ENCODE data around the gene GTF3C1.

Gene GTF3C1

DNA sequence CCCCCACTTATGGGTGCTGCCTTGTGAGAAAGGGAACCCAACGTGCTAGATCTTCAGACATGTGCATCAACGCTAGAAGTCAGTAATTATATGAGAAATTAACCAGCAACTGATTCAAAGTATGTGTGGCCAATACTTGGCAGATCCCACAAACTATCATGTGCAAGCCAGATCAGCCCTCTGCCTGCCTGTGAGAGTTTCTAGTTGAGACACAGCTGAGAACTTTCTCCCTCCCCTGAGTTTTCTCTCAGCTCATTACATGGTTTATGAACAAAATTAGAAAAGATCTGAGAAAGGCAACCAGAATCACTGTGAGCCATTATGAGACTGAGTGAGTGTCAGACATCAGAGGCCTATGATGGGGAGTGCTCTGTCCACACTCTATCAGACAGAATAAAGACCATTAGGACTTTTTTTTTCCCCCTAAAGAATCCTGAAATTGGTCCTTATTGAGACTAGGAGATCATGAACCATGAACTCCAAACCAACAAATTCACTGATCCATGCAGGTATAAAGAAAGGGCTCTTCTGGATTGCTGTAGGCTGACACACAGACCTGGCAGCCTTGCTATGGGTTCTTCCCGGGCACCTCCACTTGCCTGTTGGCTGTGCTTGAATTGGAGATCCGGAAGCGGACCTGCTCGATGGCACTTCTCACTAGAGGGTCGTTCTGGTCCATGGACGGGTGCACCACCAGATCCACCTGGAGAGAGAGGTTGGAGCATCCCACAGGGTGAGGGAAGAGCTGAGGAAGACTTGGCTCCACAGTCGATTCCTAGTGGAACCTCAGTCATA, 51.5 kb downstream of the GTF3C1 start (continued):
- TF ChIP-seq SNAI2 (CRISPR knock-in tag; IDR thresholded peaks at IDR 0.05) (no peak), ESRRG (CRISPR knock-in tag; IDR thresholded peaks at IDR 0.05) (no peak), ARNTL (CRISPR knock-in tag; IDR thresholded peaks at IDR 0.05; ENCODE audit: borderline replicate concordance, low read depth) (no peak), PPARA (CRISPR knock-in tag; IDR thresholded peaks at IDR 0.05; ENCODE audit: borderline replicate concordance) (no peak), ZFP30 (CRISPR knock-in tag; IDR thresholded peaks at IDR 0.05) (no peak), CSDC2 (CRISPR knock-in tag; IDR thresholded peaks at IDR 0.05) (no peak), ZC3H10 (CRISPR knock-in tag; IDR thresholded peaks at IDR 0.05) (no peak), ZFP3 (CRISPR knock-in tag; IDR thresholded peaks at IDR 0.05) (no peak), TOX (CRISPR knock-in tag; IDR thresholded peaks at IDR 0.05; ENCODE audit: borderline replicate concordance) (no peak)
- TF ChIP-seq, protein P1, sequence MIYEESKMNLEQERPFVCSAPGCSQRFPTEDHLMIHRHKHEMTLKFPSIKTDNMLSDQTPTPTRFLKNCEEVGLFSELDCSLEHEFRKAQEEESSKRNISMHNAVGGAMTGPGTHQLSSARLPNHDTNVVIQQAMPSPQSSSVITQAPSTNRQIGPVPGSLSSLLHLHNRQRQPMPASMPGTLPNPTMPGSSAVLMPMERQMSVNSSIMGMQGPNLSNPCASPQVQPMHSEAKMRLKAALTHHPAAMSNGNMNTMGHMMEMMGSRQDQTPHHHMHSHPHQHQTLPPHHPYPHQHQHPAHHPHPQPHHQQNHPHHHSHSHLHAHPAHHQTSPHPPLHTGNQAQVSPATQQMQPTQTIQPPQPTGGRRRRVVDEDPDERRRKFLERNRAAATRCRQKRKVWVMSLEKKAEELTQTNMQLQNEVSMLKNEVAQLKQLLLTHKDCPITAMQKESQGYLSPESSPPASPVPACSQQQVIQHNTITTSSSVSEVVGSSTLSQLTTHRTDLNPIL (CRISPR knock-in tag; IDR thresholded peaks at IDR 0.05; ENCODE audit: low read depth) = no peak

GRCh38 chr16:27495191-27495590, 54.5 kb downstream of the GTF3C1 start:
- TF ChIP-seq, protein P2, sequence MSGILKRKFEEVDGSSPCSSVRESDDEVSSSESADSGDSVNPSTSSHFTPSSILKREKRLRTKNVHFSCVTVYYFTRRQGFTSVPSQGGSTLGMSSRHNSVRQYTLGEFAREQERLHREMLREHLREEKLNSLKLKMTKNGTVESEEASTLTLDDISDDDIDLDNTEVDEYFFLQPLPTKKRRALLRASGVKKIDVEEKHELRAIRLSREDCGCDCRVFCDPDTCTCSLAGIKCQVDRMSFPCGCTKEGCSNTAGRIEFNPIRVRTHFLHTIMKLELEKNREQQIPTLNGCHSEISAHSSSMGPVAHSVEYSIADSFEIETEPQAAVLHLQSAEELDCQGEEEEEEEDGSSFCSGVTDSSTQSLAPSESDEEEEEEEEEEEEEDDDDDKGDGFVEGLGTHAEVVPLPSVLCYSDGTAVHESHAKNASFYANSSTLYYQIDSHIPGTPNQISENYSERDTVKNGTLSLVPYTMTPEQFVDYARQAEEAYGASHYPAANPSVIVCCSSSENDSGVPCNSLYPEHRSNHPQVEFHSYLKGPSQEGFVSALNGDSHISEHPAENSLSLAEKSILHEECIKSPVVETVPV (CRISPR knock-in tag; IDR thresholded peaks at IDR 0.05) = no peak
- TF ChIP-seq, protein P1 (CRISPR knock-in tag; IDR thresholded peaks at IDR 0.05; ENCODE audit: low read depth) = no peak
- TF ChIP-seq, protein P3, sequence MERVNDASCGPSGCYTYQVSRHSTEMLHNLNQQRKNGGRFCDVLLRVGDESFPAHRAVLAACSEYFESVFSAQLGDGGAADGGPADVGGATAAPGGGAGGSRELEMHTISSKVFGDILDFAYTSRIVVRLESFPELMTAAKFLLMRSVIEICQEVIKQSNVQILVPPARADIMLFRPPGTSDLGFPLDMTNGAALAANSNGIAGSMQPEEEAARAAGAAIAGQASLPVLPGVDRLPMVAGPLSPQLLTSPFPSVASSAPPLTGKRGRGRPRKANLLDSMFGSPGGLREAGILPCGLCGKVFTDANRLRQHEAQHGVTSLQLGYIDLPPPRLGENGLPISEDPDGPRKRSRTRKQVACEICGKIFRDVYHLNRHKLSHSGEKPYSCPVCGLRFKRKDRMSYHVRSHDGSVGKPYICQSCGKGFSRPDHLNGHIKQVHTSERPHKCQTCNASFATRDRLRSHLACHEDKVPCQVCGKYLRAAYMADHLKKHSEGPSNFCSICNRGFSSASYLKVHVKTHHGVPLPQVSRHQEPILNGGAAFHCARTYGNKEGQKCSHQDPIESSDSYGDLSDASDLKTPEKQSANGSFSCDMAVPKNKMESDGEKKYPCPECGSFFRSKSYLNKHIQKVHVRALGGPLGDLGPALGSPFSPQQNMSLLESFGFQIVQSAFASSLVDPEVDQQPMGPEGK (CRISPR knock-in tag; IDR thresholded peaks at IDR 0.05; ENCODE audit: borderline replicate concordance) = no peak
- TF ChIP-seq ESRRG (CRISPR knock-in tag; IDR thresholded peaks at IDR 0.05) = no peak
- TF ChIP-seq TSHZ2 (CRISPR knock-in tag; IDR thresholded peaks at IDR 0.05) = no peak
- no peak for TF ChIP-seq ARNTL (CRISPR knock-in tag; IDR thresholded peaks at IDR 0.05; ENCODE audit: borderline replicate concordance, low read depth)
- TF ChIP-seq CSDC2 (CRISPR knock-in tag; IDR thresholded peaks at IDR 0.05) = no peak
- no peak for TF ChIP-seq PPARA (CRISPR knock-in tag; IDR thresholded peaks at IDR 0.05; ENCODE audit: borderline replicate concordance)
- TF ChIP-seq RARB (CRISPR knock-in tag; IDR thresholded peaks at IDR 0.05) = no peak
- no peak for TF ChIP-seq OSR1 (CRISPR knock-in tag; IDR thresholded peaks at IDR 0.05)
- TF ChIP-seq TOX (CRISPR knock-in tag; IDR thresholded peaks at IDR 0.05; ENCODE audit: borderline replicate concordance) = no peak
- no peak for TF ChIP-seq BACH2 (CRISPR knock-in tag; IDR thresholded peaks at IDR 0.05; ENCODE audit: borderline replicate concordance)
- no peak for TF ChIP-seq ZFP3 (CRISPR knock-in tag; IDR thresholded peaks at IDR 0.05)
- TF ChIP-seq ZNF565 (CRISPR knock-in tag; conservative IDR thresholded peaks at IDR 0.05; ENCODE audit: low read depth) = no peak
- TF ChIP-seq ISL1 (CRISPR knock-in tag; IDR thresholded peaks at IDR 0.05) = no peak
- ATAC-seq = no peak

GRCh38 chr16:27492588-27492979, 57.1 kb downstream of the GTF3C1 start:
- no peak for ATAC-seq
- TF ChIP-seq BACH2 (CRISPR knock-in tag; IDR thresholded peaks at IDR 0.05; ENCODE audit: borderline replicate concordance) = no peak
- no peak for TF ChIP-seq ZNF70 (CRISPR knock-in tag; IDR thresholded peaks at IDR 0.05)
- no peak for TF ChIP-seq ZFP30 (CRISPR knock-in tag; IDR thresholded peaks at IDR 0.05)
- no peak for TF ChIP-seq ARNTL (CRISPR knock-in tag; IDR thresholded peaks at IDR 0.05; ENCODE audit: borderline replicate concordance, low read depth)
- TF ChIP-seq POU6F1 (CRISPR knock-in tag; IDR thresholded peaks at IDR 0.05; ENCODE audit: borderline replicate concordance, low read depth) = no peak
- TF ChIP-seq ISL1 (CRISPR knock-in tag; IDR thresholded peaks at IDR 0.05) = no peak
- TF ChIP-seq, protein P3 (CRISPR knock-in tag; IDR thresholded peaks at IDR 0.05; ENCODE audit: borderline replicate concordance) = no peak
- TF ChIP-seq SNAI2 (CRISPR knock-in tag; IDR thresholded peaks at IDR 0.05) = no peak
- TF ChIP-seq, protein P2 (CRISPR knock-in tag; IDR thresholded peaks at IDR 0.05) = no peak
- no peak for TF ChIP-seq GLIS3 (CRISPR knock-in tag; IDR thresholded peaks at IDR 0.05)
- no peak for TF ChIP-seq TOX (CRISPR knock-in tag; IDR thresholded peaks at IDR 0.05; ENCODE audit: borderline replicate concordance)
- no peak for TF ChIP-seq ZC3H10 (CRISPR knock-in tag; IDR thresholded peaks at IDR 0.05)
